Measurements from ENCODE around the gene QTRT2.

The QTRT2 gene

GRCh38 chr3:114056130-114057010, at the start of gene QTRT2, which contains the start of gene CCDC191:
TSS of gene QTRT2 (plus strand) at chr3:114056737. CDS start at chr3:114065258, 8,521 bp downstream.
TSS of gene CCDC191 (minus strand) at chr3:114056526. CDS start at chr3:114056466, 60 bp downstream.
- Mint-ChIP-seq H3K9me3 (ENCODE audit: low read depth) (no peaks in the 10 kb centered on the region), H3K4me1 (ENCODE audit: low read depth) (peaks cover 48% of the 10 kb centered on the region), H3K4me3 (peak within 1 kb of the TSS; percentile 99), H3K36me3 (peaks cover 3% of the 10 kb centered on the region), H3K27me3 (no peaks in the 10 kb centered on the region), H3K27ac (peak within 1 kb of the TSS; percentile 97)

DNA sequence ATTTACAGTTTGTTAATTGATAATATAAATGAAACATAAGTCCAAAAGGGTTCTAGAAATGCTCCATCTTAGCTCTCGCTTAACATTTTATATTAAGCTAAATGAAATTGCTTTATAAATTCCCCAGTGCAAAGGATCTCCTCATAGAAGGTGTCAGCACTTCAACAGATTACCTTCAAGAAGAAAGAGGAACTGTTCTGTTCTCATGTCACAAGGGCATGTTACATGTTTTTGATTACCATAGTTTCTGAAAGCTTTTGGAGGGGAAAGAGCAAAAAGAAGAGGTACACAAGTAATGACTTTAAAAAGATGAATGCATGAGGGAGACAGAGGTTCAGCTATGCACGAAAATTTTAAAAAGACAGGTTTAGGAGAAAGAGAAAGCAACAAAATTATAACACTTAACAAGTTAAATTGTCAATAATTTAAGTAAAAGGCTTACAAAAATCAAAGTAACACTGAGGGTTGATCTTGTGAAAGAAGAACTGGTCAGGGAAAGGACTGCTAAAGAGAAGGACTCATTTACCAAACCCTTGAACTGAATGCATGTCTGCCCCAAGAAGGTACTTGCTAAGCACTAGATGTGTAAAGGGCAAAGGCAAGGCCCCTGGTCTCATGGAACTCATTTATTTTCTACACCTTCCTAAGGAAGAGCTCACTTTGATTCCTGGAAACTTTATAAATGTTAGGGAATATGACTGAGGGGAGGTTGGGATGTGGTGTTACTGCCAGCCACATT, 45.3 kb upstream of the QTRT2 start:
- Mint-ChIP-seq H3K27ac (no peak overlapping the region), H3K4me3 (no peak overlapping the region), H3K27me3 (no peaks in the 10 kb centered on the region), H3K36me3 (peaks cover 6% of the 10 kb centered on the region), H3K9me3 (ENCODE audit: low read depth) (no peaks in the 10 kb centered on the region), H3K4me1 (ENCODE audit: low read depth) (no peaks in the 10 kb centered on the region)

- no peaks in the 10 kb centered on the region for H3K9me3 Mint-ChIP-seq (ENCODE audit: low read depth)
- H3K4me1 Mint-ChIP-seq (ENCODE audit: low read depth), result no peaks in the 10 kb centered on the region
- no peak overlapping the region for H3K27ac Mint-ChIP-seq
- peaks cover 8% of the 10 kb centered on the region for H3K36me3 Mint-ChIP-seq
- H3K4me3 Mint-ChIP-seq, result no peak overlapping the region
- H3K27me3 Mint-ChIP-seq, result no peaks in the 10 kb centered on the region
These were observed 42.3 kb upstream of the QTRT2 start for GRCh38 chr3:114014211-114014610.

GRCh38 chr3:114019486-114019885, 37.1 kb upstream of the QTRT2 start:
- Mint-ChIP-seq H3K9me3 (ENCODE audit: low read depth) (no peaks in the 10 kb centered on the region), H3K4me1 (ENCODE audit: low read depth) (no peaks in the 10 kb centered on the region), H3K4me3 (no peak overlapping the region), H3K27me3 (no peaks in the 10 kb centered on the region), H3K27ac (no peak overlapping the region), H3K36me3 (peaks cover 10% of the 10 kb centered on the region)

DNA sequence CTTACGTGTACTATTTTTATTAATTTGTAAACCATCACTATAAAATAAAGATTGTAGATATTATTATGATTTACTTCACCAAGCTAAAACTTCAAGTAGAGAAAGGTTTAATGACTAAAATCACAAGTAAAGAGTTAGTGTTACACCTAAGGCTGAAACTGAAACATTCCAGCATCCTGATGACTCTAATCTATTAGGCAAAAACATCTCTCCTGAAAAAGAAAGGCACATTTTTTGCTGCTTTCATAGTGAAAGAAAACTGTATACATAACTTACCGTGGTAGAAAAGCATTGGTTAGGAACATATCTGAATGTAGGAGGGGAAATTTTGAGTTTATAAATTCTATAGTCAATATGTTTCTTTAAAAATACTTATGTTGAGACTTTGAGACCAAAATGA, 35.6 kb upstream of the QTRT2 start:
- peaks cover 10% of the 10 kb centered on the region for H3K36me3 Mint-ChIP-seq
- H3K27ac Mint-ChIP-seq, result no peak overlapping the region
- H3K4me3 Mint-ChIP-seq, result no peak overlapping the region
- H3K27me3 Mint-ChIP-seq, result no peaks in the 10 kb centered on the region
- H3K4me1 Mint-ChIP-seq (ENCODE audit: low read depth), result no peaks in the 10 kb centered on the region
- H3K9me3 Mint-ChIP-seq (ENCODE audit: low read depth), result no peaks in the 10 kb centered on the region

- Mint-ChIP-seq H3K4me1 (ENCODE audit: low read depth) (no peaks in the 10 kb centered on the region), H3K27ac (no peak overlapping the region), H3K4me3 (no peak overlapping the region), H3K9me3 (ENCODE audit: low read depth) (no peaks in the 10 kb centered on the region), H3K36me3 (peaks cover 10% of the 10 kb centered on the region), H3K27me3 (no peaks in the 10 kb centered on the region)
These were observed 34.3 kb upstream of the QTRT2 start for GRCh38 chr3:114022145-114022802.

DNA sequence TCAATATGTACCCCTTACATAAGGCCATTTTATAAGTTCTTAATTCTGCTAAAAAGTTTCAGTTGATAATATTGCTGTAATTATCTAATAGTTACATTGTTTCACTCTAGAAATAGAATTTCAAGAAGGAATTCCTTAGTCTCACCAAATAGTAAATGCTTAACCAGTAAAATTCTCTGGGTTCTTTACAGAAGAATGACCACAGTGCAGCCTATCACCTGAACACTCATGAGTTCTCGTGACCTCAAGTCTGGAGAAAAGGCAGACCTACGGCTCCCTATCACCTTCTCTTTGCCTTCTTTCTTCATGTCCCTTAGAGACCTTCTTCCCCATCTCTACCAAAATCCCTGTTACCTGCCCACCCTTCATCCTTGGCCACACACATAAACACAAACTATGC, 31.1 kb upstream of the QTRT2 start:
- no peaks in the 10 kb centered on the region for H3K27me3 Mint-ChIP-seq
- H3K4me1 Mint-ChIP-seq (ENCODE audit: low read depth), result no peaks in the 10 kb centered on the region
- H3K27ac Mint-ChIP-seq, result no peak overlapping the region
- no peaks in the 10 kb centered on the region for H3K9me3 Mint-ChIP-seq (ENCODE audit: low read depth)
- H3K36me3 Mint-ChIP-seq, result peaks cover 2% of the 10 kb centered on the region
- H3K4me3 Mint-ChIP-seq, result no peak overlapping the region

- Mint-ChIP-seq H3K4me1 (ENCODE audit: low read depth) (no peaks in the 10 kb centered on the region), H3K4me3 (no peak overlapping the region), H3K27me3 (no peaks in the 10 kb centered on the region), H3K36me3 (peaks cover 2% of the 10 kb centered on the region), H3K9me3 (ENCODE audit: low read depth) (no peaks in the 10 kb centered on the region), H3K27ac (no peak overlapping the region)
These were observed 30.2 kb upstream of the QTRT2 start for GRCh38 chr3:114026331-114026730.

- H3K27ac Mint-ChIP-seq, result no peak overlapping the region
- H3K4me1 Mint-ChIP-seq (ENCODE audit: low read depth), result no peaks in the 10 kb centered on the region
- no peak overlapping the region for H3K4me3 Mint-ChIP-seq
- peaks cover 13% of the 10 kb centered on the region for H3K36me3 Mint-ChIP-seq
- no peaks in the 10 kb centered on the region for H3K9me3 Mint-ChIP-seq (ENCODE audit: low read depth)
- no peaks in the 10 kb centered on the region for H3K27me3 Mint-ChIP-seq
These were observed 22.8 kb upstream of the QTRT2 start for GRCh38 chr3:114033721-114034120.

DNA sequence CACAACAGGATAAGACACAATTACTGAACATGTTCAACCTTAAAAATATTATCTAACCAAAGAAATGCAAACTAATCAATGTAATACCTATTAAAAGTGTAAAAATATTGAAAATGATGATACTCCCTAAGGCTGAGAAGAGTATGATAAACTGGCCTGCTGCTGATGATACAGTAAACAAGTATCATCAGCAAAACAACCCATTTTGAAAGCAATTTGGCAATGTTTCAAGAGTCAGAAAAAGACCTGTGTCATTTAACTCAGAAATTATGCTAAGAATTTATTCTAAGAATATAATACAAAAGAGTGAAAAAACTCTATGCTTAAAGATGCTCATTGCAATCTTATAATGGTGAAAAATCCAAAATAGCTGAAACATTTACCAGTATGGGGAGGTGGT, 22.3 kb upstream of the QTRT2 start:
- Mint-ChIP-seq H3K27ac (no peak overlapping the region), H3K36me3 (peaks cover 11% of the 10 kb centered on the region), H3K9me3 (ENCODE audit: low read depth) (no peaks in the 10 kb centered on the region), H3K4me3 (no peak overlapping the region), H3K4me1 (ENCODE audit: low read depth) (no peaks in the 10 kb centered on the region), H3K27me3 (no peaks in the 10 kb centered on the region)

DNA sequence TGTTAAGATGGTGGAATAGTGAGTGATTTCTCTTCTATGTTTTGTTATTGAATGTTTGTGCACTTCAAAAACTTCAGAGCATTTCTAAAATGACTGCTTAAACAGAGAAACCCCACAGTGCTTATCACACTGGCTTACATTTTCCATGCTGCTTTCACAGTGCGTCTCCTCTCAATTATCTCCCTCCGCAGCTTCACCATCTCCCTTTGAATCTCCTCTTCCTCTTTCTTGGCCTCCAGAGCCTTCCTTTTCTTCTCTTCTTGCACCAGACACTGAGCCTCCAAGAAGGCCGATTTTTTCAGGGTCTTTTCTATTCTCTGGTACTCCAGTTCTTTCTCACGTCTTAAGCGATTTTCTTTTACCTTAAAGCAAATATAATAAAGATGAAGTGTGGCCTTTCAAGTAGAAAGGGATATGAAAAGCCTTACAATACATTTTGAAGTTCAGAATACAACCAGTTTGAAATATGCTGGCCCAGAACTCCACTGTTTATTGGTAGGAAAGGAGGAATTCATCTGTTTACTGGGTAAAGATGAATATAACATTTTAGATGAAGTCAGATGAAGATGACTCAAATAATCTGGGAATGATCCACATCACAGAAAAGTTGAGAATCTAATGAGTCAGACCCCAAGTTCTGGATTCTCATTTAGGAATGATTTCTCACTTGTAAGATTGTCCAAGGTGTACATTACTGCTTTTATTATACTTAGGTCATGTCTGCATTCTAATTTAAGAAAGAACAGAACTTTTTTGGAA, 21.6 kb upstream of the QTRT2 start:
- Mint-ChIP-seq H3K4me1 (ENCODE audit: low read depth) (no peaks in the 10 kb centered on the region), H3K27me3 (no peaks in the 10 kb centered on the region), H3K27ac (no peak overlapping the region), H3K9me3 (ENCODE audit: low read depth) (no peaks in the 10 kb centered on the region), H3K4me3 (no peak overlapping the region), H3K36me3 (peaks cover 13% of the 10 kb centered on the region)

GRCh38 chr3:114035896-114036295, 20.6 kb upstream of the QTRT2 start:
- peaks cover 13% of the 10 kb centered on the region for H3K36me3 Mint-ChIP-seq
- no peaks in the 10 kb centered on the region for H3K27me3 Mint-ChIP-seq
- H3K4me3 Mint-ChIP-seq, result no peak overlapping the region
- H3K27ac Mint-ChIP-seq, result no peak overlapping the region
- no peaks in the 10 kb centered on the region for H3K4me1 Mint-ChIP-seq (ENCODE audit: low read depth)
- no peaks in the 10 kb centered on the region for H3K9me3 Mint-ChIP-seq (ENCODE audit: low read depth)

- H3K4me1 Mint-ChIP-seq (ENCODE audit: low read depth), result no peaks in the 10 kb centered on the region
- H3K27me3 Mint-ChIP-seq, result no peaks in the 10 kb centered on the region
- H3K4me3 Mint-ChIP-seq, result no peak overlapping the region
- H3K27ac Mint-ChIP-seq, result no peak overlapping the region
- H3K9me3 Mint-ChIP-seq (ENCODE audit: low read depth), result no peaks in the 10 kb centered on the region
- peaks cover 11% of the 10 kb centered on the region for H3K36me3 Mint-ChIP-seq
These were observed 13.3 kb upstream of the QTRT2 start for GRCh38 chr3:114043205-114043604.

DNA sequence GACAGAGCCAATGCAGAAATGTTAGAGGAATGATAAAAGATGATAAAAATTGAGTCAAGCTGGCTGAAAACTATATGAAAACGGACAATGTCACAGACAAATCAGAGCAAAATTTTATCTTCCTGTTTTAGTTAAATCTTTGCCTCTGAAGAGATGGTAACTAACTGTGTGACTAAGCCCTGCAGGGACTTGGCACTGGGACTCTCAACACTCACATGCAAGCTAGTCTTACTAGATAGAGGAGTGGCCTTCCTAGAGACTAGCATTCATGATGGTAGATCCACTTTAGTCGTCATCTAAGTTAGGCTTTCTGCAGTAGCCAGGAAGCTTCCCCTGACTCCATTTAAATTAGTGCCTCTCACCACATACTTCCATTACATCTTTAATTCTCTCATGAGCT, 4.3 kb upstream of the QTRT2 start:
- peaks cover 13% of the 10 kb centered on the region for H3K4me1 Mint-ChIP-seq (ENCODE audit: low read depth)
- H3K27ac Mint-ChIP-seq, result no peak overlapping the region
- no peak overlapping the region for H3K4me3 Mint-ChIP-seq
- H3K36me3 Mint-ChIP-seq, result peaks cover 4% of the 10 kb centered on the region
- H3K27me3 Mint-ChIP-seq, result peaks cover 2% of the 10 kb centered on the region
- no peaks in the 10 kb centered on the region for H3K9me3 Mint-ChIP-seq (ENCODE audit: low read depth)

Data from activated naive CD8-positive, alpha-beta T cell (primary cell).